ENCODE results near the gene MAGOH.
"Not testable (repeated sequence)": the region's sequence is repeated elsewhere in the genome, so short reads cannot be mapped to it uniquely, and the experiment has no call there.

MAGOH gene

DNA sequence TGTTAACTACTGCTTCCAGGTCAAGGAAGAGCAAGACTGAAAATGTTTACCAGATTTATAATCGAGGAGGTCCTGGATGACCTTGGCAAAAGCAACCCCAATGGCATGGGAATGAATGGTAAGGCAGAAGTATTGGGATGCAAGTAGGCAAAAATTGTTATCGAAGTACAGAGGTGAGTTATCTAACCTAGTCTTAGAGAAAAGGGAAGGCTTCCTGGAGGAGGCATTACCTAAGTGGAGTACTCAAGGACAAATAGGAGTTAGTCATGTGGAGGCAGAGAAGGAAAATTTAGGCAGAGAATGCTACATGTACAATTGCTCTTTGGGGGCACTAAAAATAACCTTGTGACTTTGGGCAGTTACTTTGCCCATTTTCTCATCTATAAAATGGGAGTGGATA lies 3.5 kb upstream of the MAGOH start:
- no peak overlapping the region for H3K4me3 ChIP-seq (ENCODE audit: low read depth, low read length)

DNA sequence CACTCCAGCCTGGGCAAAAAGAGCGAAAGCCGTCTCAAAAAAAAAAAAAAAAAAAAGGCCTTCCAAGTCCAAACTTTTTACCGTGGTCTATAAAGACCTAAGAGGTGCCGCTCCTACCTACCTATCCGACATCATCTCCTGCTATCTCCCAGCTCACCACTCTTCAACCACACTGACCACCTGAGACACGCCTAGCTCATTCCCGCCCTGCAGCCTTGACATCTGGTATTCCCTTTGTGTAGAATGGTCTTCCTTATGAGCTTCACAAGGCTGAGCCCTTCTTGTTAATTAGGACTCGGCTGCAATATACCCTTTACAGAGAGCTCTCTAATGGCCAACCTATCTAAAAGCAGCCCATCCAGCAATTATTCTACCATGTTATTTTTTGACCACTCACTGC lies 680 bp downstream of the MAGOH start:
- peak overlapping the region; percentile 99 for H3K4me3 ChIP-seq (ENCODE audit: low read depth, low read length)

DNA sequence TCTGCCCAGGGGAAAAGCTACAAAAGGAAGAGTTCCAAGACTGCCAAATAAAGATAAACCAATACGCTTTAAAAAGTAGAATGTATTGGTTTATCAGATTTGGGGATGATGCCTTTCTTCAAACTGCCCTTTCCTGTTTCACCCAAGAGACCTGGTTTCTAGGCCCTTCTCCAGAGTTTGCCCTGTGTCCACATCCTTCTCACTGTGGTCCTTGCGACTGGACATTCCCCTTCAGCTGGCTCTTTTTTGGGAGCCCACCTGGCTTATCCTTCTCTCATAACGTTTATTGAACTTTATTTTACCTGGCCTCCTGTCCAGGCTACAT lies 17.4 kb downstream of the MAGOH start:
- peak overlapping the region; percentile 98 for H3K4me3 ChIP-seq (ENCODE audit: low read depth, low read length)

- H3K4me3 ChIP-seq (ENCODE audit: low read depth, low read length), result peak within 1 kb of the TSS; percentile 98
Measured at GRCh38 chr1:53220171-53220961, 18.0 kb downstream of the MAGOH start, which contains the start of gene CZIB. Gene CZIB, minus strand, starts transcription at chr1:53220634. Its CDS starts 59 bp downstream, at chr1:53220575.

DNA sequence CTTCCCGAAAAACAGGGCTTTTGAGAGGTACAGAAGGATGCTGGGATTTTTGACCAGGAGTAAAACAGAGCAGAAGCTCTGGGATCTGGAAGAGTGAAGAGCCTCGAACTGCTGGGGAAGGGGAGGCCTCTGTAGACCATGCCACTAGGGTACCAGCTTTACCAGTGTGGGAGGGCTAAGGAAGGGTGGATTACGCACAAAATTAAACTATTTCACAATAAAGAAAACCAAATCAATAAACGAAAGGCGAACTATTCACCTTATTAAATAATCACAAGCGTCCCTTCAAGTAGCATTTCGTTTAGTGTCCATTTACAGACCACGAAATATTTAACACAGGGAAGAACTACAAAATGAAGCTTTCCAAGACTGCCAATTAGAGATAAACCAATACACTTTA lies 18.6 kb downstream of the MAGOH start:
- H3K4me3 ChIP-seq (ENCODE audit: low read depth, low read length), result peak overlapping the region; percentile 98

DNA sequence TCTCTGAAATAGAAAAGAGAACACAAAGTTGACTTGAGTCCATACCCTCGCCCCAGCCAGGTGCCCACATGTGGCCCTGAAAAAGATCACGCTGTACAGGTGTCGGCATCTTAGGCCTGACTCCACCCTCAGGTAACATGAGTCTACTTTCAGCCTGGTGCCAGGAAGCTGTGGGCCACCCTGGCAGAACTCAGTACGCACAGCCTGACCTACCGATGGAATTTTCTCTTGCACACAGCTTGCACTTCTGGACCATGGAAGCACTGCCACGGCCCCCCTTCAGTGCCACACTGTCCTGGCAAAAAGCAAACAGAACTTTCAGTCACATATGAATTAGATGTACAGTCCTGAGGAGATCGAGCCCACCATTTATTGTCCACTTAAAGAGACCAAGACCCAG lies 20.1 kb downstream of the MAGOH start:
- H3K4me3 ChIP-seq (ENCODE audit: low read depth, low read length), result no peak overlapping the region

DNA sequence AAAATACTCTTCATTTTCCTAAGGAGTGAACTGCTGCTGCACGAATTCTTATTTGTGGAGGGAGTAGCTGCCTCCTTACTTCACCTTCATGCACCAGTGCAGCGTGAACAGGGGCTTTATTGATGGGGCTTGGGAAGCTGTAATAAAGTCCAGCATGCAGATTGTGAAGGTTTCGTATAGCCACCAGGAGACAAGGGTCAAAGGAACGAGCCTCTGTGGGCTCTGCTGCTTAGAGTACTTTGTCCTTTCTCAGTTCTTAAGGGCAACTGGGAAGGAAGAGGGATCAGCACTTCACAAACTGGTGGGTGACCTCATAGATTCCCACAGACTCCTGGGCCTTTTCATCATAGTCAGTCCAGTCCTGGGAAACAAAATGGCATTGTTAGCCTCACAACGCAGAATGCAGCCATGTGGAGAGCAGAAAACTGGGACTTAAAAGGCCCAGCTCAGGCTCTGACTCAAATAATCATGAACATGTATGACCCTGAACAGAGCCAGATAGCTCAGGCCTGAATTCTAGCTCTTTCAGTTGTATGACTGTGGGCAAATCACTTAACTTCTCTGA lies 23.9 kb downstream of the MAGOH start:
- H3K4me3 ChIP-seq (ENCODE audit: low read depth, low read length), result no peak overlapping the region

- H3K4me3 ChIP-seq (ENCODE audit: low read depth, low read length), result no peak overlapping the region
Measured at GRCh38 chr1:53210954-53211353, 27.4 kb downstream of the MAGOH start.

DNA sequence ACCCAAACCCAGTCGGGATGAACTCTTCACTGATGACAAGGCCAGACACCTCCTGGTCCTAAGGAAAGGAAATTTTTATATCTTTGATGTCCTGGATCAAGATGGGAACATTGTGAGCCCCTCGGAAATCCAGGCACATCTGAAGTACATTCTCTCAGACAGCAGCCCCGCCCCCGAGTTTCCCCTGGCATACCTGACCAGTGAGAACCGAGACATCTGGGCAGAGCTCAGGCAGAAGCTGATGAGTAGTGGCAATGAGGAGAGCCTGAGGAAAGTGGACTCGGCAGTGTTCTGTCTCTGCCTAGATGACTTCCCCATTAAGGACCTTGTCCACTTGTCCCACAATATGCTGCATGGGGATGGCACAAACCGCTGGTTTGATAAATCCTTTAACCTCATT lies 28.0 kb downstream of the MAGOH start:
- H3K4me3 ChIP-seq (ENCODE audit: low read depth, low read length), result no peak overlapping the region

GRCh38 chr1:53207726-53208125 lies 30.6 kb downstream of the MAGOH start:
- H3K4me3 ChIP-seq (ENCODE audit: low read depth, low read length), result no peak overlapping the region

DNA sequence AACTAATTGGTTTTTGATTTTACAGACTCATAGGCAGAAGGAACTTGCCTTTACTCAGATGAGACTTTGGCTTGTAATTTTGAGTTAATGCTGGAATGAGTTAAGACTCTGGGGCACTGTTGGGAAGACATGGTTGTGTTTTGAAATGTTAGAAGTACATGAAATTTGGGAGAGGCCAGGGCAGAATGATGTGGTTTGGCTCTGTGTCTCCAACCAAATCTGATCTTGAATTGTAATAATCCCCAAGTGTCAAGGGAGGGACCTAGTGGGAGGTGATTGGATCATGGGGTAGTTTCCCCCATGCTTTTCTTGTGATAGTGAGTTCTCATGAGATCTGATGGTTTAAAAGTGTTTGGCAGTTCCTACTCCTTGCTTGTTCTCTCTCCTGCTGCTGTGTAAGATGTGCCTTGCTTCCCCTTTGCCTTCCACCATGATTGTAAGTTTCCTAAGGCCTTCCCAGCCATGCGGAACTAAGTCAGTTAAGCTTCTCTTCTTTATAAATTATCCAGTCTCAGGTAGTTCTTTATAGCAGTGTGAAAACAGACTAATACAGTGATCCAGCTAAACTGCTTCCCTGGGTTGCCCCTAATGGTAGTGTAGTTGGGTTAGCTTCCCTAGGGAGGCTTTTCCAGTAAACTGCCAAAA lies 31.5 kb downstream of the MAGOH start:
- H3K4me3 ChIP-seq (ENCODE audit: low read depth, low read length), result no peak overlapping the region

GRCh38 chr1:53206083-53206685 lies 32.1 kb downstream of the MAGOH start:
- H3K4me3 ChIP-seq (ENCODE audit: low read depth, low read length), result not testable (repeated sequence)

- H3K4me3 ChIP-seq (ENCODE audit: low read depth, low read length), result not testable (repeated sequence)
Measured at GRCh38 chr1:53205496-53205895, 32.8 kb downstream of the MAGOH start.

GRCh38 chr1:53203466-53203865 lies 34.9 kb downstream of the MAGOH start:
- no peak overlapping the region for H3K4me3 ChIP-seq (ENCODE audit: low read depth, low read length)

DNA sequence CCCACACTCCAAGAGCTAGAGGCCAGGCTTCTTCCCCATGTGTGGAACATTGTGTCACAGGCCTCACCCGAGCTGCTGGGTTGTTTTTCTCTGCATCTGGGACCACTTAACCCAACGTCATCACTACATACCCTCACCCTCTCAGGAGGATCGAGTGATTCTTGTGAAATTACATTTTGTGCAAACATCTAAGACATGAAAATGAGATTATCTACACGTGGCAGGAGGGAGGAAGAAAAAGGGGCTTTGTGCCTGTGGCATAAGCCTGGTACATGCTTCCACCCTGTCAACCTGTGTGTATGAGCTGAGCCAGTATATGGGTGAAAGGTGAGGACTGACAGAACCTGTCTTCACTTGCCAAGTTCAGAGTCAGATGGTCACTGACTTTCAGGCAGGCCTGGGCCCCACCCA lies 40.1 kb downstream of the MAGOH start:
- no peak overlapping the region for H3K4me3 ChIP-seq (ENCODE audit: low read depth, low read length)

GRCh38 chr1:53197291-53198200 lies 40.8 kb downstream of the MAGOH start:
- H3K4me3 ChIP-seq (ENCODE audit: low read depth, low read length), result peak overlapping the region; percentile 87

GRCh38 chr1:53196485-53197290 lies 41.6 kb downstream of the MAGOH start, which contains the start of gene CPT2:
Gene CPT2, plus strand, starts transcription at chr1:53196824. Its CDS starts 120 bp downstream, at chr1:53196944.
- peak within 1 kb of the TSS; percentile 87 for H3K4me3 ChIP-seq (ENCODE audit: low read depth, low read length)

- H3K4me3 ChIP-seq (ENCODE audit: low read depth, low read length), result peak overlapping the region; percentile 37
Measured at GRCh38 chr1:53196017-53196484, 42.3 kb downstream of the MAGOH start.

DNA sequence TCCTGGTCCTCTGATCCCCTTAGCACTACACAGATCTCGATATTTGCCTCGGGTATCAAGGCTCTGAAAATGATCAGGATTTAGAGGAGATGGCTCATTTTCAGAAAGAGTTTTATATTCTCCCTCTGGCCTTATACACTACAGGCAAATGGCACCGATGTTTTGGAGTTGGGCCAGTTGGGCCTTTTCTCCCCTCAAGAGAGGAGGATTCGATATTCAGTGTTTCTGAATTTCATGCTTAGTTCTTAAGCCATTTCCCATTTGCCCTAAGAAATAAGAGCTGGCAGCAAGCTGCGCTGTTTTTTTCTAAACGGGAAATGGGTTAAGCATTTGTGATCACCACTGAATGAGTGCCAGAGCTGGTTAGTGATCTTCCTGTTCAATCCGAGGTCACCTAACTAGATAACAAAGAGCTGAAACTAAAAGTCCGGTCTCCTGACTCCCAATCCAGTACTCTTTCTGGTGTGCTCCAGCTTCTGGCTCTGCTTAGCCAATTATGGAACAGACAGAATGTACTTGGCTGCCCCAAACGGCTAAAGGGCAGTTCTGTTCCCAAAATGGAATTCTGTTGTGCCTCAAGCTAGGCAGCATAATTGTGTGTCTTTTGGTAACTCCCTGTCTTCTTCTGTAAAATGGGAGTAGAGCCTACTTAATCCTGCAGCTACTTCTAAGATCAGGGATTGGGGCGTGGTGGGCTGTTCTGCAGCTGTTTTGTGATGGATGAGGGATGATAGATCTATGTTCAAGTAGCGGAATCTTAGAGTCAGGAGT lies 42.9 kb downstream of the MAGOH start:
- no peak overlapping the region for H3K4me3 ChIP-seq (ENCODE audit: low read depth, low read length)

Measured in iPS-11a (cell line).